ENCODE measurements around the gene LIX1. TPM values are rescaled to one million over a fixed set of nuclear protein-coding genes. Genes with fewer than 3 reads are reported as not detected.

The LIX1 gene
- total and polyA plus RNA-seq, 2 of the 13 experiments (the other 11 are each of a cell fraction or from before 2014, with no cell fraction given) = not detected

DNA sequence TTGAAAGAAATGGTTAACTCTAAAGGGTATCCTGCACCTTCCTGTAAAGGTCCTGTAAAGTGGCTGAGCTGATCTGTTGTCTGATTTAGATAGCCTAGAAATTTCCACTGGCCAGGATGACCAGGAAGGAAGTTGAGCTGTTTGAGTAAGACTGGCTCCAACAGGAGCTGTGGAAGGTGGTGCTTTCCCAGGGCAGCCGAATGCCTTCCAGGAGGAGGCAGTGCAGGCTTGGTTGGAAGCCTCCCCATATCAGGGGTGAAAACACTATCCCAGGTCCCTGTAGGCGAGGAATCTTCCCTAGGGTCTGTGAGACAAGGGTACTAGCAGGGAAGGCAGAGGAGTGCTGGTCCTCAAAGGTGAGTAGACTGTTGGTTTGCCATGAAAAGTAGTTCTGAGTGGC, 98.4 kb downstream of the LIX1 start:
- POLR2A ChIA-PET = no interaction called here

More for the DNA sequence above, 98.4 kb downstream of the LIX1 start:
- no TSS peak for BruUV-seq (replicated peaks)
- Histone ChIP-seq H4K20me1 (ENCODE audit: insufficient read depth, low read length) (no peaks in the 10 kb centered on the region), H3K36me3 (replicated peaks in 1 of 2; ENCODE audit: control insufficient read depth in 1 of 2, insufficient read depth in 2 of 2, low read length in 2 of 2) (no peaks in the 10 kb centered on the region), H3K27ac (ENCODE audit: extremely low read length, insufficient read depth, low read length) (no peak overlapping the region), H3K4me1 (ENCODE audit: insufficient read depth, low read length) (peaks cover 23% of the 10 kb centered on the region), H3K79me2 (ENCODE audit: insufficient read depth, low read length) (no peaks in the 10 kb centered on the region), H3K27me3 (ENCODE audit: control insufficient read depth in 1 of 2, insufficient read depth in 2 of 2, low read length in 2 of 2) (no peaks in the 10 kb centered on the region), H3K9me3 (ENCODE audit: low read length) (no peaks in the 10 kb centered on the region), H2AFZ (ENCODE audit: low read length) (no peak overlapping the region), H3K4me2 (ENCODE audit: low read depth, low read length) (no peak overlapping the region), H3K4me3 (replicated peaks in 1 of 3; ENCODE audit: insufficient read depth in 1 of 3, low read depth in 2 of 3, low read length in 3 of 3) (no peak overlapping the region), H3K9ac (ENCODE audit: insufficient read depth, low read depth, low read length) (no peak overlapping the region)
- in situ Hi-C loops (cut with HindIII; ENCODE audit: extremely low pct_ligation_motif_present, low pct_unique_long_range_greater_than_20kb) = no loop called here
- ATAC-seq (peak; percentile 97), FAIRE-seq (peak; percentile 15), DNase-seq (ENCODE audit: low spot score) (peak; percentile 27)
- WGBS (ENCODE audit: low lambda C conversion rate) = 5% methylated on average over 2 of the region's 2 CpGs
- intact Hi-C loops (cut with micrococcal nuclease; ENCODE audit: unreplicated experiment) = loop anchor here (1.0 to 10.0 kb wide), 5 partner anchors 98 to 699 kb away; partner anchors contain the start of genes LIX1 and LNPEP
- CTCF ChIA-PET (ENCODE audit: low intra/inter-chr PET ratio, low total read pairs) = interaction anchor here (2.0 kb wide), 1 partner anchor 118 kb away, joined by 5 read pairs; no protein-coding TSS in a partner anchor
- no peak for TF ChIP-seq TP53 (CRISPR knock-in tag; conservative IDR thresholded peaks at IDR 0.05)
- TF ChIP-seq HMGXB4 (CRISPR knock-in tag; IDR thresholded peaks at IDR 0.05; ENCODE audit: borderline replicate concordance in 1 of 2, low read depth in 1 of 2) = 0 out of 4 replicates have a peak, but pooled peaks of 1 of the 2 experiments have one; percentile 41
- peak; percentile 61; the same call in 1 of the 2 replicates for TF ChIP-seq ZNF644 (CRISPR knock-in tag; IDR thresholded peaks at IDR 0.05; ENCODE audit: low read depth)
- no peak for TF ChIP-seq IKZF5 (CRISPR knock-in tag; IDR thresholded peaks at IDR 0.05)
- TF ChIP-seq TEAD3 (CRISPR knock-in tag; optimal IDR thresholded peaks at IDR 0.05; ENCODE audit: borderline replicate concordance) = peak; percentile 99
- peak; percentile 84 for TF ChIP-seq CTCF (CRISPR knock-in tag; IDR thresholded peaks at IDR 0.05)
- TF ChIP-seq SALL1 (CRISPR knock-in tag; IDR thresholded peaks at IDR 0.05) = peak; percentile 35; the same call in 1 of the 2 replicates
- TF ChIP-seq ARID5B (CRISPR knock-in tag; IDR thresholded peaks at IDR 0.05) = 0 out of 2 replicates have a peak, but pooled peaks have one; percentile 16
- TF ChIP-seq SMC3 (IDR thresholded peaks at IDR 0.05; ENCODE audit: low read length) = peak; percentile 65; the same call in 1 of the 2 replicates
- TF ChIP-seq ELF3 (CRISPR knock-in tag; IDR thresholded peaks at IDR 0.05) = peak; percentile 72; the same call in 1 of the 2 replicates
- TF ChIP-seq SETDB1 (CRISPR knock-in tag; IDR thresholded peaks at IDR 0.05; ENCODE audit: borderline replicate concordance) = no peak
- TF ChIP-seq STAG1 (CRISPR knock-in tag; IDR thresholded peaks at IDR 0.05) = peak; percentile 75
- TF ChIP-seq RAD21 (CRISPR knock-in tag; IDR thresholded peaks at IDR 0.05) = peak; percentile 46
